NCI-H345 (cell line): ENCODE data around the gene SMG6.
"Not testable (repeated sequence)": the region's sequence is repeated elsewhere in the genome, so short reads cannot be mapped to it uniquely, and the experiment has no call there.

Experiments
- DNase-seq: peaks from one replicate; lab custom pipeline; 2025; lab: John Stamatoyannopoulos, UW

Gene SMG6

DNA sequence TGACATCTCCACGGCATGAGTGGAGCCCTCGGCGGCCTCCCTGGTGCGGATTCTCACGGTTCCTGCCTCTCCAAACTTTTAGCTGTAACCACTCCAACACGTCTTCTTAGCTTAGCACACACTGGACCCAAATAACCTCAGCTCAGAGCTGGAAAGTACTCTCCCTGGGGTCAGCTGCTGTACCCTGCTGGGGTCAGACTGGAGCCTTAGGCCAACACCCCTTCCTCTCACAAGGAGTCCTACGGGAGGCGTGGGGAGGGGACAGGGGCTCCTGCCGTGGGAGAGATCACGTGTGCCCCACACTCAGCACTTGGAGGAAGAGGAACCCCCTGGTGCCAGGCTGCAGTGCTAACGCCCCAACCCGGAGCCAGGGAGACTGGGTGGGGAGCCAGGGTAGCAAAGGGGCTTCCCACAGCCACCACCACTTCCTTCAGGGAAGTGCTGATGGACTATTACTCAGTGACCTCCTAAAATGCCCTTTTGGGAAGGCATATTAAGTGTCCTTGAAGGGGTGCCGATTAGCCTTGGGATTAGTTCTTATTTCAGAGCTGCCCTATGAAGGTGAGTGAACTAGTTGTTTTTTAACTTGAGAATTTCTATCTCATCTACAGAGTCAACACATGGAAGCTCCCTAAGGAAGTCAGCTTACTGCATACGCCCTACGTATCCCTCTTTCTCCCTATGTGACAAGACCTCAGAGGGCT, 124.6 kb downstream of the SMG6 start:
- no peak for DNase-seq

DNA sequence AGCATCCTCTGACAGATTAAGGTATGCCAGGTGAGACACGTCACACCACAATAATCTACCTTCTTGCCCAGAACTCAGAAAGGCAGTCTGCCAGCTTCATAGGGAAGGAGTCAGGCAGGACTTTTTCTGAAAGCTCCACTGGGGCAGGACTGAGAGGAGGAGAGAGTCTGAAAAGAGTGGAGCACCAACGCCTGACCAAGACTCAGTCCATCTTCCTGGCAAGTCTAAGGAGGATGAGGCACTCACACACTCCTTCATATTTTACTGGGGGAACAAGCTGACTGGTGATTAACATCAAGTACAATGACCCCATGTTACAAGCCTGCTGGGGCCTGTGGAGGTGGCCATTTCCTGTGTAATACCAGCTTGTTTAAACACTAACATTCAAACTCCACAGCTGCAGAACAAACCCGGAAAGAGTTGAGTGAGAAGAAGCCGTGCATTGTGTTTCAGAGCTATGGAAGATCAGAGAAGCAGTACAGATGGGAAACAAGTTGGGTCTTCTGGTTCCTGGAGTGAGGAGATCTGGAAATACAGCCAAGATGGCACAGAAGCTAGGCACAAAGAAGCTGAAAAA, 126.3 kb downstream of the SMG6 start:
- no peak for DNase-seq

- DNase-seq: no peak
These were observed 127.0 kb downstream of the SMG6 start for GRCh38 chr17:2176499-2177169.

DNA sequence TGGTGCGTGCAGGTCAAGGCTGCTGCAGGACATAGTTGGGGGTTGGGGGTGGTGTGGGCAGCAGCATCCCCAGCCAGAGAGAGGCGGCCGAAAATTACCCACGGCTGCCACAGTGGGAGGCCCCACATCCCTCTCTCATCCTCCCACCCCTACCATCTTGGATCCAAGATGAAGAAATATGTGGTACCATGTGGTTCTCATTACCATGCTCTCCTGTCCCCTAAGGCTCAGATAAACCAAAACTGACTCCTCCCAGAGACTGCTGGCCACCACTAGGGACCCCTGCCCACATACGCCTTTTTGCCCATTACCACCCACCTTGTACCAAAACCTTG, 128.3 kb downstream of the SMG6 start:
- DNase-seq: no peak

- no peak for DNase-seq
These were observed 128.9 kb downstream of the SMG6 start for GRCh38 chr17:2174468-2175293.

DNA sequence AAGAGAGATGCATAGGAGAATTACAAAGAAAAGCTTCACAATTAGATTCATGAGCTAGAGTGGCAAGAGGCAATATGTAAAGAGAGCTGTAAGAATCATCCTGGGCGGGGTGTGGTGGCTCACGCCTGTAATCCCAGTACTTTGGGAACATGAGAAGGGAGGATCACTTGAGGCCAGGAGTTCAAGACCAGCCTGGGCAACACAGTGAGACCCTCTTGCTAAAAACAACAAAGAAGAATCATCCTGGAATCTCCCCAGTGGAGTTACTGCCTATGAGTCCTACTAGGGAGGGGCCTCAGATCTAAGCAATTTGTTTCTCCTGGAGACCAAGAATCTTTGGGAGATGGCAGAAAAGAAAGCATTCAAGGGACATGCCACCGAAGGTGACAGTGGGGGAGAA, 129.6 kb downstream of the SMG6 start:
- no peak for DNase-seq

- DNase-seq: no peak
These were observed 130.6 kb downstream of the SMG6 start for GRCh38 chr17:2172999-2173398.

DNA sequence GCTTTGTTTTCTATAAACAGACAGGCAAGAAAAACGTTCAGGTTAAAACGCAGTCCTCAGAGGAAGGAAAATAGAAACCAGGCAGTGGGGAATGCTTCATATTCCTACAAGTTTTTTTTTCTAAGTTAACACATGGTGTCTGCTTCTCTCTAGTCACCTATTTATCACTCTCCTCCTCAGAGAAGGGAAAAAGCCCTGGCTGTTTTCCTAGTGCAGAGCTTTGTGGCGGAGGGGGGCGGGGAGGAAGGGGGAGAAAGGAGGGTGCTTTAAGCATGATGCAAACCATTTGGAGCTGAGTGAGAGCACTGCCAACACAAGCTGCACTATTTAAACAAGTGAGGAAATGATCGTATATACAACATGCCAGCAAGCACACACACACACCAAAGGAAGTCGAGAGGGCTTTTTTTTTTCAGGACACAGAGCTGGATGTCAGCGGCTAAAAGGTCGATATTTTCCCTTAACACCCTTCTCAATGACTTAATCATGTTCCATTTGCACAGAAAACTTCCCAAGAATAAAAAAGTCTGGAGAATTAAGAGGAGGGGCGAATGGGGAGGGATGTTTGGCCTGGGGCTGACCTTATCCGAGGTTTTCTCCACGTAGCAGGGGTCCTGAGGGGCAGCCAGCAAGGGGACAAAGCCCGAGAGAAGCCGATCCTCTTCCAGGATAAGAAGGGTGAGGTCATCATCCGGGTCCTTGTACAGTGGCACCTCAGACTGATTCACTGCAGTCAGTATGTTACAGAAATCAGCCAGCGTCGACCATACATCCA, 131.3 kb downstream of the SMG6 start:
- DNase-seq: no peak

- DNase-seq: no peak
These were observed 131.9 kb downstream of the SMG6 start for GRCh38 chr17:2171702-2172076.

DNA sequence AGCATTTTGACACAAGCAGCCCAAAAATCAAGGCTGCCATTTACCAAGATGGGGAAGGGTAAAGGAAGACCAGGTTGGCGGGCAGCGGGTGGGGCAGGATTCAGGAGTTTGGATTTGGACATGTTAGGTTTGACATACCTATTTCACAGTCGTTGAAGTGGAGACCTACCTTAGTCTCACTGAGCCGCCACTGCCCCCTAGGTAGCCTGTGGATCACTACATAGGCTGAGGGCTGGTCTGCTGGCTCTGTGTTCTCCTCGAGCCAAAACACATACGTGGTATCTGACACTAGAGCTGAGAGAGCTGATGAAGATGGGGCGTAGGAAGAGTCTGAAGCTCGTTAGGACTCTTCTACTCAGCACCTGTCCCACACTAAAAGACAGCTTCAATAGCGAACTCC, 133.6 kb downstream of the SMG6 start:
- no peak for DNase-seq

- not testable (repeated sequence) for DNase-seq
These were observed 137.9 kb downstream of the SMG6 start for GRCh38 chr17:2165723-2166122.

DNA sequence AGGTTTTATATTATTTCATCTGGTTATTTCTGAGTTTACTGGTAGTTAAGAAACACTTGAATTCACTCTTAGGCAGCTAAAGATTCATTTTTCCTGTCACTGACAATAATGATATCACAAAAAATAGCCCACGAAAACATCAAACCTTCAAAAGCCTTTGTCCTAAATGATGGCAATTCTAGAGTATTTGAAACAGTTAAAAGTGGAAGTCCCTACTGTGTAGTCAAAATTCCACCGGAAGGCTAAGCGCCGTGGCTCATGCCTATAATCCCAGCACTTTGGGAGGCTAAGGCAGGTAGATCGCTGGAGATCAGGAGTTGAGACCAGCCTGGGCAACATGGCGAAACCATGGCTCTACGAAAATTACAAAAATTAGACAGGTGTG, 145.2 kb downstream of the SMG6 start:
- no peak for DNase-seq

- DNase-seq: no peak
These were observed 145.8 kb downstream of the SMG6 start for GRCh38 chr17:2157675-2158395.

DNA sequence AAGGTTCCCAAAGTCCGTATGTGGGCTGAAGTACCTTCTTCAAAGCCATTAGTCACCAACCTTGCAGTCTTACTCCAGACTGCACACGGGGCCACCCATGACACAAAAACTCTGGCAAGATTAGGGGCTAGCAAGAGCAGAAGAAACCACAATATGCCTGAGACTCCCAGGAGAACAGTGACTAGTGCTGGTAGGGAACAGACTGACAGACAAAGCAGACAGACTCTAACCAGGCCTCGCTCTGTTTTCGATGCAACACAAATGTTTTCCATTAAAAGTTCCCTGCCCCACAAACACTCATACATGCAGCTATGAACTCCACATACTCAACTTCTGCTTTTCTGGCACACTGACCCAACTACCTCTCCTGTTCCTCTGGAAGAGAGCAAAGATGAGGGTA, 146.5 kb downstream of the SMG6 start:
- no peak for DNase-seq

DNA sequence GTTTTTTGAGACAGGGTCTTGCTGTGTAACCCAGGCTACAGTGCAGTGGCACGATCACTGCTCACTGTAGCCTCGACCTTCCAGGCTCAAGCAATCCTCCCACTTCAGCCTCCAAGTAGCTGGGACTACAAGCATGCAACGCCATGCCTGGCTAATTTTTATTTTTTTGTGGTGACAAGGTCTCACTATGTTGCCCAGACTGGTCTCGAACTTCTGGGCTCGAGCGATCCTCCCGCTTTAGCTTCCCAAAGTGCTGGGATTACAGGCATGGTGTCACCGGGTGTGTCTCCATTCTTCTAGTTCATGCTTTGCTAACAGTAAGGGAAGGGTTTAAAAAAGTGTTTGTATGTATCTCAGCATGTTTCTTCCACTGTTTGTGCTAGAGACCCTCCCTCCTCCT, 146.9 kb downstream of the SMG6 start:
- DNase-seq: no peak

- no peak for DNase-seq
These were observed 148.0 kb downstream of the SMG6 start for GRCh38 chr17:2155573-2155972.

DNA sequence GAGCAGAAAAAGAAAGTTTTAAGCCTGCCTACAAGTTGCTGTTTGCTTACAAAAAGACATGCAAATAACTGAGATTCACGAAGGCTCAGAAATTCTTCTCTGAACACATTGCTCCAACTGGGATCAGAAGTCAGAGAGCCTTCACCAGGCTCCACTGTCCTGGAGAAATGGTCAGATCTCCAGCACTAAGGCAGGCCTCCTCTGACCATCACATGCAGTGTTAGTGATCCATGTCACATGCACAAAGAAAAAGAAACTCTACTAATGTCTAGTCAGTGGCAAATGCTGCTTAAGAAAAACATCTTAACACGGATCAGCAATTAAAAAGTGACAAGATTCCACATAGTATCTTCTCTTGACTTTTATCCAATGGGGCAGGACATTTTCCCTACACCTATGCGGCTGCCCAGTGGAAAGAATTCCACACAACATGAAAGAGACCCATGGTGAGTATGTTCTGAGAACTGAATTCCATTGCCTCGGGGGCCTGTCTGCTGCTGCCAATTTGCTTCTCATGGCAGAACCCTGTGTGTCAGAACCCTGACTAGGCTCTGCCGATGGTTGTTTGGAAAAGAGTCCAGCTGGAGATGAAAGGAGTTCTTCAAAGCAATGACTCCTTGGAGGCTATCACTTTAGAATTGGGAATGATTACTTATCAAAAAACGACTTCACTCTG, 152.1 kb downstream of the SMG6 start:
- no peak for DNase-seq

- no peak for DNase-seq
These were observed 152.8 kb downstream of the SMG6 start for GRCh38 chr17:2150806-2151205.

DNA sequence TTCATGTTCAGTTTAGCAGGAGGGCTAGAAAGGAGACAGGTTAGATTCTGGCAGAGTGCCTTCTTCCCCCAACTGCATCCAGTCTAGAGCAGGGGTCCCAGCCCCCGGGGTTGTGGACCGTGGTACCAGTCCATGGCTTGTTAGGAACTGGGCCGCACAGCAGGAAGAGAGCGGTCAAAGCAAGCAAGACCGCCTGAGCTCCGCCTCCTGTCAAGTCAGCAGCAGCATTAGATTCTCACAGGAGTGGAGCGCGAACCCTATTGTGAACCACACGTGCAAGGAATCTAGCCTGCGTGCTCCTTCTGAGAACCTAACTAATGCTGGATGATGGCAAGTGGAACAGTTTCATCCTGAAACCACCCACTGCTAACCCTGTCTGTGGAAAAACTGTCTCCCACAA, 153.7 kb downstream of the SMG6 start:
- DNase-seq: no peak

- DNase-seq: no peak
These were observed 157.3 kb downstream of the SMG6 start for GRCh38 chr17:2146132-2146871.
